ENCODE data around the gene PCDHB2.
"Not testable (repeated sequence)": the region's sequence is repeated elsewhere in the genome, so short reads cannot be mapped to it uniquely, and the experiment has no call there.

PCDHB2 gene

GRCh38 chr5:141135030-141135717 is 40.8 kb downstream of the PCDHB2 start, which contains the start of gene PCDHB5:
TSS of gene PCDHB5 (plus strand) at chr5:141135206. CDS start at chr5:141135435, 229 bp downstream.
- H3K4me1 ChIP-seq (ENCODE audit: control insufficient read depth in 1 of 2, insufficient read depth in 1 of 2, low read depth in 1 of 2, low read length in 1 of 2): no peaks in the 10 kb centered on the region
- H3K27ac ChIP-seq: no peak within 1 kb of the TSS
- no peak for TF ChIP-seq CTCF (IDR thresholded peaks at IDR 0.05)
- H3K4me3 ChIP-seq (ENCODE audit: low read depth in 1 of 2, low read length in 1 of 2): no peak within 1 kb of the TSS
- peaks cover 12% of the 10 kb centered on the region for H3K27me3 ChIP-seq
- no peaks in the 10 kb centered on the region for H3K36me3 ChIP-seq
- peaks cover 10% of the 10 kb centered on the region for H3K9me3 ChIP-seq

DNA sequence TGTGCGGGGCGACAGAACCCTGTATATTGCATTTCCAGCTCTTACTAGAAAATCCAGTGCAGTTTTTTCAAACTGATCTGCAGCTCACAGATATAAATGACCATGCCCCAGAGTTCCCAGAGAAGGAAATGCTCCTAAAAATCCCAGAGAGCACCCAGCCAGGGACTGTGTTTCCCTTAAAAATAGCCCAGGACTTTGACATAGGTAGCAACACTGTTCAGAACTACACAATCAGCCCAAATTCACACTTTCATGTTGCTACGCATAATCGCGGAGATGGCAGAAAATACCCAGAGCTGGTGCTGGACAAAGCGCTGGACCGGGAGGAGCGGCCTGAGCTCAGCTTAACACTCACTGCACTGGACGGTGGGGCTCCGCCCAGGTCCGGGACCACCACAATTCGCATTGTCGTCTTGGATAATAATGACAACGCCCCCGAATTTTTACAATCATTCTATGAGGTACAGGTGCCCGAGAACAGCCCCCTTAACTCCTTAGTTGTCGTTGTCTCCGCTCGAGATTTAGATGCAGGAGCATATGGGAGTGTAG is 41.4 kb downstream of the PCDHB2 start:
- no peak overlapping the region for H3K4me3 ChIP-seq (ENCODE audit: low read depth in 1 of 2, low read length in 1 of 2)
- peaks cover 10% of the 10 kb centered on the region for H3K9me3 ChIP-seq
- H3K27me3 ChIP-seq: peaks cover 12% of the 10 kb centered on the region
- TF ChIP-seq CTCF (IDR thresholded peaks at IDR 0.05): no peak
- H3K4me1 ChIP-seq (ENCODE audit: control insufficient read depth in 1 of 2, insufficient read depth in 1 of 2, low read depth in 1 of 2, low read length in 1 of 2): no peaks in the 10 kb centered on the region
- no peaks in the 10 kb centered on the region for H3K36me3 ChIP-seq
- H3K27ac ChIP-seq: no peak overlapping the region

- H3K9me3 ChIP-seq; H3K36me3 ChIP-seq; H3K4me3 ChIP-seq (ENCODE audit: low read depth in 1 of 2, low read length in 1 of 2); H3K4me1 ChIP-seq (ENCODE audit: control insufficient read depth in 1 of 2, insufficient read depth in 1 of 2, low read depth in 1 of 2, low read length in 1 of 2); H3K27ac ChIP-seq: not testable (repeated sequence)
- peaks cover 12% of the 10 kb centered on the region for H3K27me3 ChIP-seq
Observed at GRCh38 chr5:141137346-141137745, 42.9 kb downstream of the PCDHB2 start.
